Activated CD8-positive, alpha-beta memory T cell treated with anti-CD3 and anti-CD28 coated beads, Interleukin-2, amount 50 U/mL, for 24 hours (primary cell): ENCODE results near the gene SLC6A2.

Source experiments
- DNase-seq: peaks from one replicate; pipeline ENCODE4 v3.0.0-alpha.2; 2020; ENCODE audit errors: extremely low read depth

The SLC6A2 gene

DNA sequence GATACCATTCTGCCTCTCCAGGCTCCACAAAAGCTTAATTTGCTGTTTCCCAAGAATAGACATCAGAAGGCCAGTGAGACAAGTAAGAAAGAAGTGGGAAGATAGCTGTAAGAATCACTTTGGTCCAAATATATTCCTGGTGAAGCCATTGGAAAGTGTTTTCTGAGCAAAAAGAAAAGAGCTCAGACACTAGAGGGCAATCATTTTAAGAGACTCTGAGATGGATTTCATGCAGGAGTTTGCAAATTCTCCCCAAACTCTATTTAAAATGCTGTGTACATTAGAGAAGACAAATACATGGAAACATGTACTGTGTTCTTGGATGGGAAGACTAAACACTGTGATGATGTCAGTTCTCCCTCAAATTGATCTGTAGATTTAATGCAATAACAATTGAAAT, 8.0 kb upstream of the SLC6A2 start:
- DNase-seq = no peak

DNA sequence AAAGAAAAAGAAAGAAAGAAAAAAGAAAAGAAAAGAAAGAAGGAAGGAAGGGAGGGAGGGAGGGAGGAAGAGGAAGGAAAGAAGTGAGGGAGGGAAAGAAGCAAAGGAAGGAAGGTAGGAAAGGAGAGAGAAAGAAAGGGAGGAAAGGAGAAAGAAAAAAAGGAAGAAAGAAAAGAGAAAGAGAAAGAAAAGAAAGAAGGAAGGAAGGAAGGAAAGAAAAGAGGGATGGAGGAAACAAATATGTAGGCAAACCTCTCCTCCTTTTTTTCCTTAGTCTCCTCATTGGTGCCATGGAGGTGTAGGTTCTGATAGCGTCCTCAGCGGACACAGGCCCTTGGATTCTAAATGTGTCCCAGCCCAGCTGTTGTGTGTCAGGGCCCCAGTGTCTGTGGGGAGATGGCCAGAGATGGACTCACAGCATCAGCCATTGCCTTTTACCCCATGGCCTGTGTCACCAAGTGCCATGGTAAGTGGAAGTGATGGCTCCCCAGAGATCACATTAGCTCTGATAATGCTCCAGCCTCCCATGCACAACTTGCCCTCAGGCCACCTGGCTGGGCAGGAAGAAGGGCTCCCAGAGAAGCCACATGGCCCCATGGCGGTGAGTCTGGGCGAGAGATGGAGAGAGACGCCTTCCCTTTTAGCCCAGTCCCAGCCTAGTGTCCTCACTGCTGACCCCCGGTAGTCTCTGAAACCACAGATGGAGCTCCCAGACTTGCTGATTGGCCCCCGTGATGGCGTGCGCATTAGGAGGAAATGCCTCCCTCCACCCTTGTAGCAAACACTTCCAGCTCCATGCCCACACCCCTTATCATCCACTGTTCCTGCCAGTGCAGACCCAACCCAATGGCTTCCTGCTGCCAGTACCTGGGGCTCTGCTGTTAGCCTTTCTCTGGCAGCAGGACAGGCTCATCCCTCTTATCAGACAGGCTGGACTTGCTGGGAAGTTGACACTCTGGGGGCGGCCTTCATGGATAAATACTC, 3.7 kb upstream of the SLC6A2 start:
- no peak for DNase-seq

DNA sequence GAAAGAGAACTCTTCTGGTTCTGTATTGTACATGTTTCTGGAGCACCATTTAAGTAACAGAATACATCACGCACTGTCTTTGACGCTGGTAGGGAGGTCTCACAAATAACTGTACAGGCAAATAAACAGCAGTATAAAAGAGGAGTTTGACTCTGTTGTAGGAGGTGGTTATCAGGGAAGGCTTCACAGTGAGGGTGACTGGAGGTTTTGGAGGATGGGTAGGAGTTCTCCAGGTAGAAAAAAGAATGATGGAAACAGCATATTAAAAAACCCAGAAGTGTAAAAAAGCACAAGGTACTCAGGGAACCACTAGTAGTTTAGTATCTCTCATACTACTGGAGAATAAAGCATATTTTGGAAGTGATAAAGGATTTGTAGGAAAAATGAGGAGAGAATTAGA, 2.7 kb upstream of the SLC6A2 start:
- no peak for DNase-seq

DNA sequence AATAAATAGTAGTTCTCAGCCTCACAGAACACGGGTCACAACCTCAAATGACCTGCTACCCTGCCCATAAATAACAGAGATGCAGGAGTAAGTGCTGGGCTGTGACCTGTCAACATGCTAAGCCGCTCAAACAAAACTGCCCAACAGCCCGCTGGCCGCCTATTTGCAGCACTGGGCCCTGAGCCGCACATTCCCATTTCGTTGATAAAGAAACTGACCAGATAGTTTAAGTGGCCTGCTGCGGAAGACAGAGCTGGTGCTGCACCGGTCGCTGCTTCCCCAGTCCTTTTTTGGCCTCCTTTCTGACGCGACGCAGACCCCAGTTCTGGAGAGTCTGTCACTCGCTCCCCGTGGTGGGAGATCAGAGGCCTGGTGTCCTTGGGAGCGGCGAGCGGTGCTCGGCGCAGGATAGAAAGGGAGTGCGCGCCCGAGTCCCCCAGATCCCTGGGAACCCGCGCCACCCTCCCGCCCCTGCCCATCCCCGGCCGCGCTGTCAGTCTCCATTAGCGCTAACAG, 349 bp upstream of the SLC6A2 start:
- no peak for DNase-seq

DNA sequence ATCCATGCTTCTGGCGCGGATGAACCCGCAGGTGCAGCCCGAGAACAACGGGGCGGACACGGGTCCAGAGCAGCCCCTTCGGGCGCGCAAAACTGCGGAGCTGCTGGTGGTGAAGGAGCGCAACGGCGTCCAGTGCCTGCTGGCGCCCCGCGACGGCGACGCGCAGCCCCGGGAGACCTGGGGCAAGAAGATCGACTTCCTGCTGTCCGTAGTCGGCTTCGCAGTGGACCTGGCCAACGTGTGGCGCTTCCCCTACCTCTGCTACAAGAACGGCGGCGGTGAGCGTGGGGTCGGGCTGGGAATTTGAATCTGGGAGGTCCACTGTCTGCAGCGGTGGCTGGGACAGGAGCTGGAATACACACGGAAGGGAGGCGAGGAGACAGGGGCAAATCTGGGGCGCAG, 904 bp downstream of the SLC6A2 start:
- DNase-seq = no peak

DNA sequence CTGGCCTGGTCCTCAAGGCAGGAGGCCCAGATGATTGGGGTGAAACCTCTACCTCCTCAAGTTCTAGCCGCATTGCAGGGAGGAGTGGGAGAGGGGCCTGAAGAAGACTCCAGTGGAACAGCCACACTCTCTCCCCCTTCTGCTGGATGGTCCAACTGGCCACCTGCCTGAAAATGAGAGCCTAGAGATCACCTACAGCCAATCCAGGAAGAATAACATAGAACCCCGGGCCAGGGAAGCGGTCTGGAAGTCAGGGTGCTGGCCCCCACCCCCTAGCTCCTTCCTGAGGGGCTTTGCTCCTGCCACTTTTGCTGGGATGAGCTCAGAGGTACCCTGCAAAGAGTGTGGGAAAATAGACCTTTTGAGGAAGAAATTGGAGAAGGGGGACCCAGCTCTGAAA, 1.8 kb downstream of the SLC6A2 start:
- no peak for DNase-seq

DNA sequence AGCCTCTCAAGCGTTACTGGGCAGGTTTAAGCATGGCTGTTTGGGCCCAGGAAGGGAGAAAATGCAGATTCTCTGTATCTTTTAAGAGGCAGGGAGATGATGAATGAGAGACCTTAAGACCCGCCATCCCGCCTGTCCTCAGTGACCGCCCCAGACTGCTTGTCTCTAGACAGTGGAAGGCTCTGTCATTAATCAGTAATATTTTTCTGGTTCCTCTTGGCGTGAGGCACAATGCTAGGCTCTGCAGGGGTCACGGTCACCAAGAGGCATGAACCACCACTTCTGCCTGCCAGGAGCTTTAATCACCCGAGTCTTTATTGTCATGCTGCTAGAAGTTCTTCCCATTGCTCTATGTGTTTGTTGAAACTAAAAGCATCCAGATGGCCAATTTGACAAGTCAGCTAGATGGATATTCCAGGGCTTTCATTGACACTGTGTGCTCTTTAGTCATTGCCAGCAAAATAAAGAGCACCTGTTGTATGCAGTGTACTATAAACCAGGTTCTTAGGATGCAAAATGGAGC, 3.2 kb downstream of the SLC6A2 start:
- no peak for DNase-seq

DNA sequence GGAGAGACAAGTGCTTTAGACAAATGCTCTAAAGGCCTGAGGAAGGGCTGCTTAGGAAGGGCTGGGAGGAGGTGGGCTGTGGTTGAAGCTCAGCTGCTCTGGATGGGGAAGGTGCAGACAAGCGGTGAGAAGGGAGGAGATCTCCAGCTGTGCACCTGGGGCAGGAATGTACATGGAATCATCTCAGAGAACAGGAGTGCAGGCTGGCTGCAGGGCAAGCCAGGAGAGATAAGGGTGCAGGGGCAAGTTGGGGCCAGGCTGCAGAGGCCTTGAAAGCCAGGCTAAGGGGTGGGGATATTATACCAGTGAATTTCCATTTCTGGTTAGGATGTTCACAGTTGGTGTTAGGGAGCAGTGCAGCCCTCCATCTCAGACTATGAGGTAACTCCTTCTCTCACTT, 4.2 kb downstream of the SLC6A2 start:
- no peak for DNase-seq

DNA sequence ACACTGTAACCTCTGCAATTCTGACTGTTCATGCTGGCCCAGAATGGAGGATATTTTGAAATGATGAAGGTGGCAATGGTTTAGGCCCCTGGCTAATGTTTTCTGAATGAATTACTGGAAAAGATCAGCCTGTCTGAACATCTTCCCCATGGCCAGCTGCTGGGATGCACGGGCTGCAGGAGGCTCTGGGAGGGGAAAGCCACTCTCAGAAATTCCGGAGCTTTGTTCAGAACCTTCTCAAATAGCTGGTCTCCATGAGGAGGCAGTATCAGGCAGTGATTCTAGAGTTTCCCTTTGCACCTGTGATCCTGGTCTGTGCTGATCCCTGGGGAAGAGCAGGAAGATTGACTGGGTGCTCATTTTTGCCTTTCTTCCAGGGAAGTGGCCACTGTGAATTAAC, 5.0 kb downstream of the SLC6A2 start:
- no peak for DNase-seq

DNA sequence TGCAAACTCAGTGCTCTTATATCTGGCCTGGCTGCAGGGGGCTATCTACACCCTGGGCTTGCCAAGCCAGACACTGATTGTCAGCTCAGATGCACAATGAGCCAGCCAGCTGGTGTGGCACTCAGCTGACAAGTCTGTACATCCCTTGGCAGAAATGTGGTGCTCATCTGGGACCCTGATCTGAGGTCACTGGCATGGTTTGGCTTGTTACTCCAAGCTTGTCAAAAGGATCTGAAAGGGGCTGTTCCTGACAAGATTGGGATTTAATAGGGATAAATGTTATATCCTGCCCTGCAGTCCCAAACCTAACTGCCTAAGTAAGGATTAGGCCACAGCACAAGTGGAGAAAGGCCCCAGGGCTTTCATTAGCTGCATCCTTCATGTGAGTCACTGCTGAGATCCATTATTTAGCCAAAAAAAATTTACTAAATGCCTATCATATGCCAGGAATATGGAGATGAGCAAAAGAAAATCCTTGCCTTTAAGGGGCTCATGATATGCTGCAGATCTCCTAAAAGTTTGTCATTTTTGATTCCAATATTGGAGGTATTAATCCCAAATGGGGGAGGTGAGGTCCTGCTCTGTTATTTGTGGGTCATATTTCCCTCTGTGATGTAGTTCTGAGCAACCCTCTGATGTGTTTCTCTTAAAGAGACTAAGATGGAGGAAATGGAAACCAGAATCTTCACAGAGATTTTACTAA, 6.3 kb downstream of the SLC6A2 start:
- no peak for DNase-seq

DNA sequence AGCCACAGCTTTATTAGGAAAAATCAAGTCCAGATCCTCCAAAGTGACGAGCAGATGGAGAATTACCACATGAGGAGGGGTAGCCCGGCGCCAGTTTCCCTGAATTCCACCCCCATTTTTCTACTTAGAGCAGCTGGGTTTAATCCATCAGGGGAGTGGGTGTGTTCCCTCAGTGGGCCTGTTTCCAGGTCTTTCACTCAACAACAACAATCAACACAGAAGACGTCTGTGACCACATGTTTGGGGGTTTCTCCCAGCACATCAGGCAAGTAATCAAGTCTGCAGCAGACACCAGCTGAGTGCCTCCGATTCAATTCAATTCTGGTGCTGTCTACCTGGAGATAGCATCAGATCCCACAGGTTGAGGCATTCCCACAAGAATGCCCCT, 6.8 kb downstream of the SLC6A2 start:
- DNase-seq = no peak

DNA sequence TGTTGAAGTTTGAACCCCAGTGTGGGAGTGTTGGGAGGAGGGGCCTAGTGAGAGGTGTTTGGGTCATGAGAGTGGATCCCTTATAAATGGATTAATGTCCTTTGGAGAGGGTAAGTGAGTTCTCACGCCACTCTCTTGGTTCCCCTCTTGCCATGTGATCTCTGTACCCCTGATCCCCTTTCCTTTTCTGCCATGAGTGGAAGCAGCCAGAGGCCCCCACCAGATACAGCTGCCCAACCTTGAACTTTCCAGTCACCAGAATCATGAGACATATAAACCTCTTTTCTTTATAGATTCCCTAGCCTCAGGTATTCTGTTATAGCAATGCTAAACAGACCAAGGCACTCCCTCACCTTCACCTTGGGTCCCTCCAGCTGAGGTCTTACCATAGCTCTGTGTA, 7.4 kb downstream of the SLC6A2 start:
- DNase-seq = no peak

DNA sequence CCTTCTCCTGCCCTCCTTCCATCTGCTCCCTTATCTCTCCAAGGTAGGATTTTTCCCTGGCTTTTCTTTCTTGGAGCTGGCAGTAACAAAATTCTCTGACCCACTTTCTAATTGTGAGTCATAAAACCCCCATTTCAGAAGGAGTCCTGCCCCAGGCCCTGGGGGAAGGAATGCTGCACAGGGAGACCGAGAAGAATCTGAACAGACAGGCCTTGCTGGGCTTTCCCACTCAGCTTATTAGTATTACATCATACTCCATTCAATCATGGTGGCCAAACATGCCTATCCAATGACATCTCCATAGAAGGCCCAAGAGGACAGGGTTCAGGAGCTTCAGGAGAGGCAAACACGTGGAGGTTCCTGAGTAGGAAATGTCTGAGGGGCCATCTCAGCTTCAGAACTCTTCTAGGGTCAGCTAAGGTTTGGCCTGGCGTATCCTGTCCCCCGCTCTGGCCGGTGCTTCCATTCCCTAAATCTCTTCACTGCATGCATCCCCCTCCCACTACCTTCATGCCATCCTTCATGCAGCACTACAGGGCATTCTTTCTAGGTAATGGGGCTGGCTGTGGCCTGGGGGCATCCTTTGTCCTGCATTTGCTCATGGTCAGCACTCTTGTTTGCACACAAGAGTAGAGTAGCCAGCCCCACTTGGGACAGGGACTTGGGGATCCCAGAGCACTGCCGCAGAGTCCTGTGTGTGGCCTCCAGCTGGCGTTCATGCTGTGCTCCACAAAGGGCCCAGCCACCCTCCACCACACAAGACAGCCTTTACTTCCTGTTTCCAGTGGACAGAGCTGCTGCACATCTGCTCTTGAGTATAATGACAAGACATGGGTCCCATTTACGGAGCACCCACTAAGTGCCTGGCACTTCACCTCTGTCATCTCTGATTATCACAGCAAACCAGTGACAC, 8.2 kb downstream of the SLC6A2 start:
- DNase-seq = no peak

DNA sequence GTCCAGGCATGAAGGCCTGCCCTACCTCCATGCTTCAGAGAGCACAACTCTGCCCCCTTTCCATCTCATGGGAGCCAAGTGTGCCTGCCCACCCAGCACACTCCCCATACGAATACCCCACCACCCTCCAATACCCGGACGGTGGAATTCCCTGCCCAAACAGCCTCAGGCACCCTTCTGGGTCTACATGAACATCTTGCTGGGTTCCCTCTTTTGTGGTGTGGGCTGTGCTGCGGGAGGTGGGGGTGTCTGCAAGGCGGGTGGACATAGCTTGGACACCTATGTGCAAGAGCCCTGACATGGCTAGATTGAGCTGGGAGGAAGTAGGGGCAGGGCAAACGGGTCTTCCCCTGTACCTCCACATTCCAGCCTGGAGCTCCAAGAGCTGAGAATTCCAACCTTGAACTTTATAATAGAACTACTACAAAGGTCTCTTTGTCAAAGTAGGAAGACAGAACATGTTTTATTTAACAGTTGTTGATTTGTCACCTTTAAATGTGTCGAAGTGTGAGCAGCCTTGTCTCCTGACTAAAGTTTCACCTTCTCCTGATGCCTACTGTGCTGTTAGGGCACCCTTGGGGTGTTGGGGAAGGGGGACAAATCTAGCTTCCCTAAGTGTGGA, 9.1 kb downstream of the SLC6A2 start:
- no peak for DNase-seq

DNA sequence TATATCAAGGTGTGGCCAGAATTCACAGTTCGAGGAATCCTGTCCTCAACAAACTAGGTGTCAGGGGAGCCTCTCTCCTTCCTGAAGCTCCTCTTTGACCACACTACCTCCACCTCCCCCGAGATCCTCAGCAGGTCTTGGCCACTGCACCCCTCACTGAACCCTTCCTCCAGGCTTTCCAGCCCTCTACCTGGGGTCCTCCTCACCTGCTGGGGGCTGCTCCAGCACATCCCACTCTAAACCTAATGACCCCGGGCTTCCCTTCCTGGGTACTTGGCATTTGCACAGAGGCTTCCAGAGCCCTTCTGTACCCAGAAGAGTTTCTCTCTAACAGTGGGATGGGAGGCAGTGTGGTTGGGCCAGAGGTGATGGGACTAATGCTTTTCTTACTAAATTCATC, 9.7 kb downstream of the SLC6A2 start:
- DNase-seq = no peak

DNA sequence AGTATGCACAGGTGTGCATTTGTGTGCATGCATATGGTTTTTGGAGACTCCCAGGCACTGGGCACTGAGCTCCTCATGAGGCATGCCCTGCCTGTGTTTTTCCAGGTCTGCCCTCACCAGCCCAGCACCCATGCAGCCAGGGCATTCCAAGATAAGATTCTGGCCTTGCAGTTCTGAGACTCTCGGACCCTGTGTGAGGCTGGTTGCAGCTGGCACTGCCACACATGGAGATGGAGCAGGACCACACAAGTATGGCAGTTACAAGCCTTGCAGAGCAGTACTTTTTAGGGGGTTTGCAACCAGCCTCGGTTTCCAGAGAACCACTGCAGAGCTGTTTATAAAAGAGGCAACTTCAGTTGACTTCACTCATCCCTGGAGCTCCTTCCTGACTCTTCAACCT, 10.2 kb downstream of the SLC6A2 start:
- DNase-seq = no peak

DNA sequence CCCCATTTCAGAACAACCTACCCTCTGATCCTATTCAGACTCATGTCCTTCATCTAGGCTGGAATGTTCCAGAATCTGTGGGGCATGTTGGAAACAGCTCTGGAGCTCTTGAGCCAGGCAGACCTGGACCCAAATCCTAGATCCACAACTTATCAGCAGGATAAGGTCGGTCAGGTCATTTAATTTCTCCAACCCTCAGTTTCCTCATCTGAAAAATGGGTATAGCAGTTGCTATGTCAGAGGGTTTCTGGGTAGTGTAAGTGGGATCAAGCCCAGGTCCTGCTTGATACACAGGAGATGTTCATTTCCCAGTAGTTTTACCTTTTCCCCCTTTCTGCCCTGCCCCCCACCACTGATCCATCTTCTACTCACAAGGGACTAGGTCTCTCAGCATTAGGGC, 12.0 kb downstream of the SLC6A2 start:
- DNase-seq = no peak

DNA sequence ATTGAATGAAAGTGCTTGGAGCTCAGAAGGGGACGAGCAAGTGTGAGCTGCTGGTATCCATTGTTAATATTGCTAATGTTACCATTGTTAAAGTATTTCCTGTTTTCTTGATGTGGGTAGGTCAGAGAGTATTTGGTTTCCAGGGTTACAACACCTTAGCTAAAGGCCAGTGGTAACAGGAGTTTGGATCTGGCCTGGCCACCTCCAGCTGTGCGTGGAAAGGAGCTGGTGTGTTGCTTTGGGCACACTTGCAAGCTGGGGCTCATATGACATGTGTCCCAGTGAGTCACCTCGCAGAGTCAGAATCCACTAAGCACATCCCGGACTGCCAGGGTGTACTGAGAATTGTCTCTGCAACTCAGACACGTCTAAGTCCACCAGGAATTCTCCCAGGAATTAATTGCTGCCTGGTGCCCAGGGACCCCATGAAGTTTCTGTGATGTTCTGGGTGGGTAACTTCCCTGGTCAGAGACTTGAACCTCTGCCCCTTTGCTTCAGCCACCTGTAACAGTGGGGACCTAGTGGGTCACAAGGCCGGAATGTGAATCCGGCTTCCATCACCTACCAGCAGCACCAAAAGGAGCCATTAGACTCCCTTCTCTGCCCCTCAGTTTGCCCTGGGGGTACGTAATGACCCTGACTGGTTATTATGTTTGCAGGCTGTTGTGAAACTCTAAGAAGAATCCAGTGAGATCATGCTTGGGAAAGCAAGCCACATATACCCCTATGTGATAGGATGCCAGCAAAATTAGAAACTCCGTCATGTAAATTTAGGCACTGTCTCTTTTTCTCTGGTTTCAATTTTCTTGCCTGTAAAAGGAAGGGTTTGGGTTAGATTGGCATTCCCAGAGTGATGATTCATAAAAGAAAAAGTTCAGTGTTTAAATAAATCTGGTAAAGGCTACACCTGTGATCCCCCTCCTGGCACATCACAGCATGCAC, 12.8 kb downstream of the SLC6A2 start:
- no peak for DNase-seq

DNA sequence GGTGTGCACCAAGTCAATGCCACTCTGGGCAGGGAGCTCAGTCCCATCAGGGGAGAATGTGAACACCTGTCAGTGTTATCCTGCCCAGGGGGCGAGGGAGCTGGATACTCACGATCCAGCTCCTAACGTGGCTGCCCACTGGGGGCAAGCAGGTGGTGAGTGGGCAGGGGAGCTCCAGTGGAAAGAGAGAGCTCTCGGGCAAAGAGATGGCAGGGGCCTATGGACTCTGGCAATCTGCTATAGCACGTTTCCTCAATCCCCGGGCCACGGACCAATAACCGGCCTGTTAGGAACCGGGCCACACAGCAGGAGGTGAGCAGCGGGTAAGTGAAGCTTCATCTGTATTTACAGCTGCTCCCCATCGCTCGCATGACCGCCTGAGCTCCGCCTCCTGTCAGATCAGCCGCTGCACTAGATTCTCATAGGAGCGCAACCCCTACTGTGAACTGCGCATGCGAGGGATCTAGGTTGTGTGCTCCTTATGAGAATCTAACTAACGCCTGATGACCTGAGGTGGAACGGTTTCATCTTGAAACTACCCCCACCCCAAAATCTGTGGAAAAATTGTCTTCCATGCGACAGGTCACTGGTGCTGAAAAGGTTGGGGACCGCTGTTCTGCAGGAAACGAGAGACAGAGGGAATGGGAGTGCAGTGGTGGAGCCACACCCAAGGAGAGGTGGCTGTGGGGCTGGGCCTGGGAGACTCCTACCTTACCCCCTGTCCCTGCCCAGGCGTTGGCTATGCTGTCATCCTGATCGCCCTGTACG, 15.6 kb downstream of the SLC6A2 start:
- DNase-seq = no peak

DNA sequence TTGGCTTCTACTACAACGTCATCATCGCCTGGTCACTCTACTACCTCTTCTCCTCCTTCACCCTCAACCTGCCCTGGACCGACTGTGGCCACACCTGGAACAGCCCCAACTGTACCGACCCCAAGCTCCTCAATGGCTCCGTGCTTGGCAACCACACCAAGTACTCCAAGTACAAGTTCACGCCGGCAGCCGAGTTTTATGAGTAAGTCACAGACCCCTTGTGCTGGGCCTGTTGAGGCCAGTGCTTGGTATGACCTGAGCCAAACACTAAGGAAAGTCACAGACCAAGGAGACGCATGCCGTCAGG, 16.1 kb downstream of the SLC6A2 start:
- DNase-seq = no peak
